Nephron (organoid): ENCODE results near the gene TMEM39B.
A peak's percentile ranks its signal among the peaks of the same experiment; 100 is the strongest.

Experiments
- H3K27ac Mint-ChIP-seq, 3 experiments: 2 replicates each; pipeline ENCODE4 v1.8.0; 2020; ENCODE audit warnings: mixed read lengths in 3 of 3, mild to moderate bottlenecking in 2 of 3, moderate library complexity in 1 of 3
- H3K27me3 Mint-ChIP-seq: 2 replicates; pipeline ENCODE4 v1.8.0; 2021; ENCODE audit warnings: low read depth, mild to moderate bottlenecking, moderate library complexity, mixed read lengths
- H3K36me3 Mint-ChIP-seq: 2 replicates; pipeline ENCODE4 v1.8.0; 2020; ENCODE audit warnings: low read depth, mixed read lengths
- H3K4me1 Mint-ChIP-seq: 2 replicates; pipeline ENCODE4 v1.8.0; 2020; ENCODE audit warnings: mixed read lengths
- H3K4me3 Mint-ChIP-seq, 3 experiments: 2 replicates each; pipeline ENCODE4 v1.8.0; 2020; ENCODE audit warnings: mild to moderate bottlenecking in 3 of 3, mixed read lengths in 3 of 3, moderate library complexity in 2 of 3
- H3K9me3 Mint-ChIP-seq: 2 replicates; pipeline ENCODE4 v1.8.0; 2020; ENCODE audit warnings: mixed read lengths
- TF ChIP-seq, protein P1 (sequence below), 3 experiments: fragments of 200-600 bp; sonication (generic); IDR thresholded peaks; one replicate each; pipeline ENCODE4 v1.5.0; 2021; ENCODE audit warnings: antibody characterized with exemption in 3 of 3; ENCODE audit not compliant: unreplicated experiment in 3 of 3

TMEM39B gene

GRCh38 chr1:32047701-32048100 lies 25.0 kb upstream of the TMEM39B start:
- TF ChIP-seq, protein P1, sequence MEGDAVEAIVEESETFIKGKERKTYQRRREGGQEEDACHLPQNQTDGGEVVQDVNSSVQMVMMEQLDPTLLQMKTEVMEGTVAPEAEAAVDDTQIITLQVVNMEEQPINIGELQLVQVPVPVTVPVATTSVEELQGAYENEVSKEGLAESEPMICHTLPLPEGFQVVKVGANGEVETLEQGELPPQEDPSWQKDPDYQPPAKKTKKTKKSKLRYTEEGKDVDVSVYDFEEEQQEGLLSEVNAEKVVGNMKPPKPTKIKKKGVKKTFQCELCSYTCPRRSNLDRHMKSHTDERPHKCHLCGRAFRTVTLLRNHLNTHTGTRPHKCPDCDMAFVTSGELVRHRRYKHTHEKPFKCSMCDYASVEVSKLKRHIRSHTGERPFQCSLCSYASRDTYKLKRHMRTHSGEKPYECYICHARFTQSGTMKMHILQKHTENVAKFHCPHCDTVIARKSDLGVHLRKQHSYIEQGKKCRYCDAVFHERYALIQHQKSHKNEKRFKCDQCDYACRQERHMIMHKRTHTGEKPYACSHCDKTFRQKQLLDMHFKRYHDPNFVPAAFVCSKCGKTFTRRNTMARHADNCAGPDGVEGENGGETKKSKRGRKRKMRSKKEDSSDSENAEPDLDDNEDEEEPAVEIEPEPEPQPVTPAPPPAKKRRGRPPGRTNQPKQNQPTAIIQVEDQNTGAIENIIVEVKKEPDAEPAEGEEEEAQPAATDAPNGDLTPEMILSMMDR (IDR thresholded peaks at IDR 0.05; ENCODE audit: unreplicated experiment in 3 of 3): no peak
- H3K4me3 Mint-ChIP-seq: no peak overlapping the region
- H3K4me1 Mint-ChIP-seq: no peaks in the 10 kb centered on the region
- no peak overlapping the region for H3K27ac Mint-ChIP-seq
- peaks cover 69% of the 10 kb centered on the region for H3K36me3 Mint-ChIP-seq
- H3K9me3 Mint-ChIP-seq: no peaks in the 10 kb centered on the region
- no peaks in the 10 kb centered on the region for H3K27me3 Mint-ChIP-seq

GRCh38 chr1:32048440-32048839 lies 24.3 kb upstream of the TMEM39B start:
- no peaks in the 10 kb centered on the region for H3K27me3 Mint-ChIP-seq
- no peaks in the 10 kb centered on the region for H3K4me1 Mint-ChIP-seq
- H3K4me3 Mint-ChIP-seq: no peak overlapping the region
- peaks cover 75% of the 10 kb centered on the region for H3K36me3 Mint-ChIP-seq
- TF ChIP-seq, protein P1 (IDR thresholded peaks at IDR 0.05; ENCODE audit: unreplicated experiment in 3 of 3): no peak
- no peak overlapping the region for H3K27ac Mint-ChIP-seq
- H3K9me3 Mint-ChIP-seq: no peaks in the 10 kb centered on the region

GRCh38 chr1:32051706-32052105 lies 21.0 kb upstream of the TMEM39B start:
- TF ChIP-seq, protein P1 (IDR thresholded peaks at IDR 0.05; ENCODE audit: unreplicated experiment in 3 of 3): no peak
- Mint-ChIP-seq H3K4me3 (no peak overlapping the region), H3K27ac (peak overlapping the region in 1 of 3 experiments; percentile 3), H3K4me1 (peaks cover 8% of the 10 kb centered on the region), H3K36me3 (peaks cover 82% of the 10 kb centered on the region), H3K27me3 (no peaks in the 10 kb centered on the region), H3K9me3 (no peaks in the 10 kb centered on the region)

GRCh38 chr1:32052887-32053286 lies 19.9 kb upstream of the TMEM39B start:
- no peaks in the 10 kb centered on the region for H3K9me3 Mint-ChIP-seq

DNA sequence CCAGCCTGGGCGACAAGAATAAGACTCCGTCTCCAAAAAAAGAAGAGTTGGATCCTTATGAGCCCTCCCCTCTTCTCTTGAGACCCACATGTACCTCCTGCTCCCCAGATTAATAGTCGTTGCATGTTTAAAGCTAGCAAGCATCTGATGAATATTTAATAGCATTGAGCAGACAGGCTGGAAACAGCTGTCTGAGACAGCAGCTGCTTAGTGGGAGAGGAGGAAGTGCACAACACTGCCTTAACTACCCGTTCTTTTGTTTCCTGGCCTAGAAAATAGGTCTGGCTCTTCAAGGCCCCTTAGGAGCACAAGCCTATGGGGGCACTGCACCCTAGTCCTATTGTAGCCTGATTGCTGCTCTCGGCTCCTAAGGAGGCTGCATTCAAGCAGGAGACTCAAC lies 17.3 kb upstream of the TMEM39B start:
- no peaks in the 10 kb centered on the region for H3K9me3 Mint-ChIP-seq
- no peaks in the 10 kb centered on the region for H3K27me3 Mint-ChIP-seq
- H3K4me3 Mint-ChIP-seq: no peak overlapping the region
- H3K4me1 Mint-ChIP-seq: peaks cover 8% of the 10 kb centered on the region
- H3K36me3 Mint-ChIP-seq: peaks cover 80% of the 10 kb centered on the region
- peak overlapping the region; percentile 74 to 94 (median 81) for H3K27ac Mint-ChIP-seq
- TF ChIP-seq, protein P1 (IDR thresholded peaks at IDR 0.05; ENCODE audit: unreplicated experiment in 3 of 3): no peak

More at GRCh38 chr1:32052887-32053286, 19.9 kb upstream of the TMEM39B start:
- peaks cover 78% of the 10 kb centered on the region for H3K36me3 Mint-ChIP-seq
- no peaks in the 10 kb centered on the region for H3K27me3 Mint-ChIP-seq
- H3K4me3 Mint-ChIP-seq: no peak overlapping the region
- H3K27ac Mint-ChIP-seq: no peak overlapping the region
- H3K4me1 Mint-ChIP-seq: peaks cover 8% of the 10 kb centered on the region
- TF ChIP-seq, protein P1 (IDR thresholded peaks at IDR 0.05; ENCODE audit: unreplicated experiment in 3 of 3): no peak

GRCh38 chr1:32056598-32056997 lies 16.1 kb upstream of the TMEM39B start:
- Mint-ChIP-seq H3K36me3 (peaks cover 84% of the 10 kb centered on the region), H3K4me1 (peaks cover 19% of the 10 kb centered on the region), H3K9me3 (no peaks in the 10 kb centered on the region), H3K27me3 (no peaks in the 10 kb centered on the region), H3K4me3 (no peak overlapping the region), H3K27ac (peak overlapping the region in 1 of 3 experiments; percentile 35)
- TF ChIP-seq, protein P1 (IDR thresholded peaks at IDR 0.05; ENCODE audit: unreplicated experiment in 3 of 3): no peak
